ENCODE measurements around the gene DCUN1D1. TPM values are rescaled to one million over a fixed set of nuclear protein-coding genes. Genes with fewer than 3 reads are reported as not detected.

Gene DCUN1D1
- total and polyA plus RNA-seq, 2 of the 8 experiments (the other 6 are each of a cell fraction or from before 2014, with no cell fraction given), result 6.8 to 70.3 TPM

DNA sequence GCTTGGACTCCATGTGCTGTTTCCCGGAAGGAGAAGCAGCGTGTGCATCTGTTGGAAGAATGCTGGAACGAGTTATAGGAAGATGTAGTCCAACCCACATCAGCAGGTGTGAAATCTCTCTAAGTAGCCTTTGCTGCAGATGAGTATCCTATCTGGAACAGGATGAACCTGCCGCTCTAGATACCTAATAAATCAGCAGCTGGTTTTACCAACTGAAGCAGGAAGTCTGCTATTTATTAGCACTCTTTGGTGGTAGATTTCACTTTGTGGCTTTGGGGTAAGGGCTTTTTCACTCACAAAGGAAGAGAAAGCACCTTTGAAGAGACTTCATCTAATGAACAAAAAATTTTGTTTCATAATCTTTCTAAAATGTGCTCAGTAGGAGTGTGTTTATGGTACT is 66.4 kb downstream of the DCUN1D1 start:
- Histone ChIP-seq H2AK5ac (ENCODE audit: low read depth, low read length) (no peak overlapping the region), H2BK15ac (ENCODE audit: low read length) (no peak overlapping the region), H3K27me3 (replicated peaks in 1 of 4; ENCODE audit: control insufficient read depth in 3 of 4, extremely low read depth in 1 of 4, insufficient read depth in 3 of 4, low read length in 3 of 4) (no peaks in the 10 kb centered on the region), H3K4ac (replicated peaks; ENCODE audit: insufficient read length, low read depth, low read length) (no peak overlapping the region), H2BK20ac (ENCODE audit: low read length) (no peak overlapping the region), H3K23ac (ENCODE audit: insufficient read length) (no peak overlapping the region), H2BK5ac (ENCODE audit: low read depth, low read length) (no peak overlapping the region), H2BK12ac (ENCODE audit: low read depth, low read length) (no peak overlapping the region), H3K4me1 (replicated peaks in 1 of 4; ENCODE audit: control insufficient read depth in 3 of 4, insufficient read depth in 4 of 4, low read length in 3 of 4) (peaks cover 0 to 2% (median 1%) of the 10 kb centered on the region in 4 experiments; a peak in 2 of 7 replicates), H4K5ac (ENCODE audit: insufficient read length, low read depth, low read length) (no peak overlapping the region), H3K27ac (ENCODE audit: low read depth, low read length) (no peak overlapping the region), H3K9ac (replicated peaks in 1 of 4; ENCODE audit: extremely low read depth in 1 of 4, low read depth in 3 of 4, low read length in 3 of 4) (no peak overlapping the region), H3K4me3 (ENCODE audit: extremely low read depth in 1 of 4, insufficient read depth in 2 of 4, low read depth in 3 of 4, low read length in 4 of 4) (no peak overlapping the region), H3K4me2 (ENCODE audit: insufficient read depth in 1 of 2, low read depth in 2 of 2, low read length in 2 of 2) (no peak overlapping the region), H3K14ac (ENCODE audit: insufficient read length) (no peak overlapping the region), H3K9me3 (ENCODE audit: insufficient read depth in 2 of 2, low read depth in 1 of 2, low read length in 1 of 2) (no peaks in the 10 kb centered on the region), H2BK120ac (replicated peaks; ENCODE audit: low read depth, low read length) (no peak overlapping the region), H2AFZ (ENCODE audit: low read length) (no peak overlapping the region), H3K79me2 (ENCODE audit: control insufficient read depth in 1 of 2, insufficient read depth in 2 of 2, low read length in 2 of 2) (no peaks in the 10 kb centered on the region), H3K23me2 (ENCODE audit: low read depth, low read length) (no peaks in the 10 kb centered on the region), H3K56ac (replicated peaks; ENCODE audit: insufficient read length, low read depth, low read length) (no peak overlapping the region), H3K36me3 (ENCODE audit: control insufficient read depth in 2 of 4, insufficient read depth in 4 of 4, low read length in 3 of 4) (no peaks in the 10 kb centered on the region; a peak in 1 of 8 replicates), H3K18ac (ENCODE audit: extremely low read depth, low read length) (no peak overlapping the region), H3K79me1 (ENCODE audit: low read depth, low read length) (no peaks in the 10 kb centered on the region), H4K8ac (ENCODE audit: extremely low read depth, insufficient read depth, low read length) (no peak overlapping the region), H4K20me1 (replicated peaks in 1 of 2; ENCODE audit: control insufficient read depth in 1 of 2, insufficient read depth in 2 of 2, low read length in 2 of 2) (no peaks in the 10 kb centered on the region), H4K91ac (replicated peaks; ENCODE audit: insufficient read length, low read length) (no peak overlapping the region)
- ChIA-PET POLR2A (ENCODE audit: partially characterized antibody) (no interaction called here), CTCF (ENCODE audit: partially characterized antibody) (interaction anchor here (1.0 to 4.8 kb wide), 3 partner anchors 10 to 57 kb away, joined by 3 to 27 read pairs (median 3); no protein-coding TSS in a partner anchor)
- DNase-seq (ENCODE audit: low read depth in 1 of 2, low spot score in 2 of 2) (no peak), FAIRE-seq (no peak)
- TF ChIP-seq EP300 (IDR thresholded peaks at IDR 0.05; ENCODE audit: borderline replicate concordance in 1 of 2, low read depth in 2 of 2, low read length in 2 of 2), result no peak
- TF ChIP-seq SP1 (IDR thresholded peaks at IDR 0.05; ENCODE audit: low read depth, low read length), result no peak
- TF ChIP-seq, protein P1, sequence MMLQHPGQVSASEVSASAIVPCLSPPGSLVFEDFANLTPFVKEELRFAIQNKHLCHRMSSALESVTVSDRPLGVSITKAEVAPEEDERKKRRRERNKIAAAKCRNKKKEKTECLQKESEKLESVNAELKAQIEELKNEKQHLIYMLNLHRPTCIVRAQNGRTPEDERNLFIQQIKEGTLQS (IDR thresholded peaks at IDR 0.05; ENCODE audit: insufficient read depth, low read depth, low read length), result no peak
- no peak for TF ChIP-seq GTF2F1 (IDR thresholded peaks at IDR 0.05; ENCODE audit: borderline replicate concordance, low read depth, low read length)
- WGBS, 2 experiments (ENCODE audit: extremely low coverage in 1 of 2, insufficient coverage in 1 of 2, insufficient read length in 1 of 2, insufficient replicate concordance in 2 of 2, low coverage in 1 of 2, low lambda C conversion rate in 2 of 2, missing lambda C conversion rate in 1 of 2), result 87% methylated on average over 4 of the region's 4 CpGs; no CpG with 5 or more reads in 1 of the 2 experiments
